BLaER1 treated with 17β-estradiol and CSF1 and Interleukin-3, amounts not matched to agents 10 nM and 100 nM (cell line): ENCODE measurements around the gene PTX4.
A peak's percentile ranks its signal among the peaks of the same experiment; 100 is the strongest.
"Not testable (repeated sequence)": the region's sequence is repeated elsewhere in the genome, so short reads cannot be mapped to it uniquely, and the experiment has no call there.

ENCODE experiments used
- H3K27ac ChIP-seq, 11 experiments: shearing (Covaris generic); formaldehyde crosslinking; 2 replicates each; pipeline ENCODE4 v1.8.1; 2022
- H3K27me3 ChIP-seq, 11 experiments: shearing (Covaris generic); formaldehyde crosslinking; 2 replicates each; pipeline ENCODE4 v1.8.1; 2022
- H3K36me3 ChIP-seq, 11 experiments: shearing (Covaris generic); formaldehyde crosslinking; 2 replicates each; pipeline ENCODE4 v1.8.1; 2022
- H3K4me1 ChIP-seq, 10 experiments: shearing (Covaris generic); formaldehyde crosslinking; 2 replicates each; pipeline ENCODE4 v1.8.1; 2022
- H3K4me2 ChIP-seq, 11 experiments: shearing (Covaris generic); formaldehyde crosslinking; 2 replicates each; pipeline ENCODE4 v1.8.1; 2022
- H3K4me3 ChIP-seq, 10 experiments: shearing (Covaris generic); formaldehyde crosslinking; 2 replicates each; pipeline ENCODE4 v1.8.1; 2022
- H3K9ac ChIP-seq, 11 experiments: shearing (Covaris generic); formaldehyde crosslinking; 2 replicates each; pipeline ENCODE4 v1.8.1; 2022
- H3K9me3 ChIP-seq, 11 experiments: shearing (Covaris generic); formaldehyde crosslinking; replicated peaks in 1 of 11; 2 replicates each; pipeline ENCODE4 v1.8.1; 2022
- H4K20me1 ChIP-seq, 11 experiments: shearing (Covaris generic); formaldehyde crosslinking; 2 replicates each; pipeline ENCODE4 v1.8.1; 2022
- Cebpa-rat ChIP-seq, 11 experiments: shearing (Covaris generic); IDR thresholded peaks; 2 replicates each; pipeline ENCODE4 v1.8.1; 2022

PTX4 gene

DNA sequence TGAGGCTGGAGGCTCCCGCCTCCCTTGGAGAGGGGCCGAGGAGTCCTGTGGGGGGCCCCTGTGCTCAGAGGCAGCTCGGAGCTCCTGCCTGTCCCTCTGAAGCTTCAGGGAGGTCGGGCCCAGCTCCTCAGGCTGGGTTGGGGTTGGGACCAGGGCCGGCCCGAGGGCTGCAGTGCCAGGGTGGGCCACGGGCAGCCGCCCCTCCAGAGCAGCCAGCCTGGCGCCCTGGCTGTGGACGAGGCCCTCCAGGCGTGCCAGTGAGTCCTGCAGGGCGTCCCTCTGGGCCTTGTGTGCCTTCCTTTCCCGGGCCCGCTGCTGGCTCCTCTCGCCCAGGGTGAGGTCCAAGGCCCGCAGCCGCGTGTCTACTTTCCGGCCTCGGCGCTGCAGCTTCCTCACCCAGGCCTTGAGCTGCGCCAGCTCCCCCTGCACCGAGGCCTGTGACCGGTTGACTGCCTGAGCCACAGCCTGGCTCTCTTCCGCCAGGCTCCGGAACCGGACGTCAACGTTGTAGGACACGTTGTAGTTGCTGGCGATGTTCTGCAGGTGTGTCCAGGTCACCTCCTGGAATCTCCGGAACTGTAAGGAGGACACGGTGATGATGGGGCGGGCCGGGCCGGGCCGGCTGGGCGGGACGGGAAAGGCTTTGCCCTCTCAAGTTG, 1.2 kb downstream of the PTX4 start:
- H3K9ac ChIP-seq: no peak overlapping the region
- no peak for TF ChIP-seq Cebpa-rat (IDR thresholded peaks at IDR 0.05)
- no peaks in the 10 kb centered on the region for H3K9me3 ChIP-seq
- H4K20me1 ChIP-seq: no peaks in the 10 kb centered on the region
- H3K4me3 ChIP-seq: no peak overlapping the region
- no peak overlapping the region for H3K4me2 ChIP-seq
- no peak overlapping the region; a peak in 1 of 22 replicates for H3K27ac ChIP-seq
- peaks cover 4 to 30% (median 19%) of the 10 kb centered on the region in 10 experiments for H3K4me1 ChIP-seq
- no peaks in the 10 kb centered on the region for H3K36me3 ChIP-seq
- H3K27me3 ChIP-seq: no peaks in the 10 kb centered on the region

DNA sequence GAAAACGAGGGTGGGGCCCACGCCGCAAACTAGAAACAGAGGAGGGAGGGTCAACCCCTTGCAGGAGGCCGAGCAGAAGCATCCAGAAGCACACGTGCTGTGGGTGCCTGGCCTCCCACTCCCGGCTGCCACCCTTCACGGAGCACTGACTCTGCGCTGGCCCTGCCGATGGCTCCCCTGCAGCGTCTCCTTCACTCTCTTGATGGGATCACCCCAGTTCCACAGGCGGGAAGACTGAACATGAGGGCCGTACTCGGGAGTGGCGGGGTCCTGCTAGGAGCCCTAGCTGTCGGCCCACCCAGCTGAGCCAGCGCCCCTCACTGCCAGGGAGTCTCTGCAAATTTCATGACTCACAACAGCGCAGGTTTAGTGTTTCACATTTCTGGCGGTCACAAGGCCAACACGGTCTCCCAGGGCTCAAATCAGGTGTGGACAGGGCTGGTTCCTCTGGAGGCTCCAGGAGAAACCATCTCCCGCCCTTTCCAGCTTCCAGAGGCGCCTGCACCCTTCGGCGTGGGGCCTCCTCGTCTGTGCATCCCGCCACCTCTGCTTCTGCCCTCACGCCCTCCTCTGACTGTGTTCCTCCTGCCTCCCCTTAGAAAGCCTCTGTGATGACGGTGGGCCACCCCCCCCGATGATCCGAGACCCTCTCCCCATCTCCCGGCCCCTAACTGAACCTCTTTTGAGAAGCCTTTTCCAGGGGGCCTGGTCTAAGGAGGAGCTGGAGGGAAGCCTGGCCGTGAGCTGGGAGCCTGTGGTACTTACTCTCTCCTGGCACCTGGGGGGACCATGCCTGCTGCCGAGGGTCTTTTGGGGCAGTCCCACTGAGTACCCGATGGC, 2.0 kb downstream of the PTX4 start:
- no peak overlapping the region; a peak in 1 of 22 replicates for H3K27ac ChIP-seq
- TF ChIP-seq Cebpa-rat (IDR thresholded peaks at IDR 0.05): no peak
- 0 out of 22 replicates have a peak overlapping the region, but pooled peaks of 1 of the 11 experiments have one; percentile 10 for H3K9ac ChIP-seq
- no peak overlapping the region for H3K4me2 ChIP-seq
- peaks cover 0 to 28% (median 13%) of the 10 kb centered on the region in 10 experiments; a peak in 15 of 20 replicates for H3K4me1 ChIP-seq
- H3K36me3 ChIP-seq: no peaks in the 10 kb centered on the region
- H4K20me1 ChIP-seq: no peaks in the 10 kb centered on the region
- no peaks in the 10 kb centered on the region for H3K27me3 ChIP-seq
- no peak overlapping the region for H3K4me3 ChIP-seq
- H3K9me3 ChIP-seq: no peaks in the 10 kb centered on the region

DNA sequence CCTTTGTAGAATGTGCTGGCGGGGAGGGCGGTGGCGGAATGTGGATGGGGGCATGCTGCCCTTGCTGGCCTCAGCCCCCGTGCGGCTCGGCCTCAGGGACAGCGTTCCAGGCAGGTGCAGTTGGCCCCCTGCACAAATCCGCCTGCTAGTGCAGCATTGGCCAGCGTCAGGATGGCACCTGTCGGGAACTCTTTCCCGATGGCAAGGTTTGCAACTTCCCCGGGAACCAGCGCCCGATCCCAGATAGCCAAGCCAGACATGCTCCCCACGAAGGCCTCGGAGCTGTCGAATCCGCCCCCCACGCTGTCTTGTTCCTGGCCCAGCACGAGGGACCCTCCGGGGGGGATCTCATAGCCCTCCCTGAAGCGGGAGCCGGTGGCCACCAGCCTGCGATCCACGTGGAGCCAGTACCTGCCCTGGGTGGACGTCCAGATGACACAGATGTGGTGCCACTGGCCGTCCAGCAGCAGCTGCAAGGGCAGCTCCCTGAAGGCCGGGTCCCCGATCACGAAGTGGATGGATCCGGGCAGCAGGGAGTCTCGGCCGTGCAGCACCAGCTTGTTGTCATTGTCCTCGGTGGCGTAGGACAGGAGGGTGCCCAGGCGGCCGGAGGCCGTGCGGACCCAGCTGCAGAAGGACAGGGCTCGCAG, 2.8 kb downstream of the PTX4 start:
- no peak overlapping the region for H3K4me2 ChIP-seq
- H3K9me3 ChIP-seq: no peaks in the 10 kb centered on the region
- H3K4me3 ChIP-seq: no peak overlapping the region
- no peak overlapping the region; a peak in 1 of 22 replicates for H3K9ac ChIP-seq
- no peak overlapping the region for H3K27ac ChIP-seq
- H3K27me3 ChIP-seq: no peaks in the 10 kb centered on the region
- H4K20me1 ChIP-seq: no peaks in the 10 kb centered on the region
- TF ChIP-seq Cebpa-rat (IDR thresholded peaks at IDR 0.05): no peak
- no peaks in the 10 kb centered on the region for H3K36me3 ChIP-seq
- H3K4me1 ChIP-seq: peaks cover 3 to 31% (median 17%) of the 10 kb centered on the region in 10 experiments

DNA sequence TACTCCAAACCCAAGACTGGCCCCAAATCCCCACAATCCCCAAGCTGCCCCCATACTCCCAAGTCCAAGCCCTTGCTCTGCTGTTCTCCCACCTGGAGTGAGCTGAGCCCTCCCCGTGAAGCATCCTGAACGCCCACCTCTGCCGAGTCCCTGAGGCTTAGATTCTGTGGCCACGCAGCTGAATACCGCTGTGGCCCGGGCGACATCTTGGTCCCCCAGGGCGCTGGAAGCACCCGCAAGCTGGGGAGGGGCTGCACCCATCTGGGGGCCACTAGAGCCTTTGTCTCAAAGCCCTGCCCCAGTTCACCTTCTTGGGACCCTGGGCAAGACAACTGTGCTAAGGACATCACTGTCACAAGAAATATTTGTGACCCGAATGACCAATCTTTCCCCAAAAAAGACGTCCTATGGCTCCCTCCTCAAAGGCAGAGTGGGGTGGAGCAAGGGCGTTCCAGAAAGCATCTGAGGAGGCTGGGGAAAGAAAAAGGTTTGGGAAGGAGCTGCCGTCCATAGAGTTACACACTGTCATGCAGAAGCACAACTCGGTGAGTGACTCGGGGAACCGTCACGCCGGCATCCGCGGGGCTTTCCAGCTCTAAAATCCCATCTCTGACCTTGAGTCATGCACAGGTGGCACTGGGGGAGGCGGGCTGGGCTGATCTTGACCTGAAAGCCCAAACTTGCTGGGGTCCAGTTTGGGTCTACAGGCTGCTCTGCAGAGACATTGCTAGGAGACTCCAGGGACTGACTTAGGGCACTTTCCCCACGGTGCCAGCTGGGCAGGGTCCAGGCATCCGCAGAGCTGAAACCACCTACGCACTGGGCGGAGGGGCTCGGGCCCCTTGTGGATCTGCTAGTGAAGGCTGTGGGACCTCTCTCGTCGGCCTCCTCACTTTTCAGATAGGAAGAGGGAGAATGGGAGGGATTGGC, 6.6 kb downstream of the PTX4 start:
- H4K20me1 ChIP-seq: no peaks in the 10 kb centered on the region
- peaks cover 20 to 49% (median 36%) of the 10 kb centered on the region in 10 experiments for H3K4me1 ChIP-seq
- no peak overlapping the region for H3K4me3 ChIP-seq
- H3K27me3 ChIP-seq: no peaks in the 10 kb centered on the region
- peak overlapping the region in 1 of 11 experiments; percentile 16; a peak in 1 of 22 replicates for H3K27ac ChIP-seq
- H3K9me3 ChIP-seq: peaks cover 0 to 5% (median 0%) of the 10 kb centered on the region in 11 experiments; a peak in 1 of 22 replicates
- no peak overlapping the region for H3K9ac ChIP-seq
- no peaks in the 10 kb centered on the region for H3K36me3 ChIP-seq
- peak overlapping the region in 2 of 11 experiments; percentile 5 to 20; a peak in 3 of 22 replicates for H3K4me2 ChIP-seq
- TF ChIP-seq Cebpa-rat (IDR thresholded peaks at IDR 0.05): no peak

DNA sequence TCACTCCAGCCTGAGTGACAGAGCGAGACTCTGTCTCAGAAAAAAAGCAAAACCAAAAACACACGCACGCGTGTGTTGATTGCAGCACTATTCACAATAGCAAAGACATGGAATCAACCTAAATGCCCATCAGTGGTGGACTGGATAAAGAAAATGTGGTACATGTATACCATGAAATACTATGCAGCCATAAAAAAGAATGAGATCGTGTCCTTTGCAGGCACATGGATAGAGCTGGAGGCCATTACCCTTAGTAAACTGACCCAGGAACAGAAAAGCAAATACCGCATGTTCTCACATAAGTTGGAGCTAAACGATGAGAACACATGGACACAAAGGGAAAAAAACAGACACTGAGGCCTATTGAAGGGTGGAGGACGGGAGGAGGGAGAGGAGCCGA, 9.8 kb downstream of the PTX4 start:
- Histone ChIP-seq H3K4me2 (peak overlapping the region in 1 of 11 experiments; percentile 65; a peak in 1 of 22 replicates), H3K4me1 (peaks cover 32 to 56% (median 43%) of the 10 kb centered on the region in 10 experiments)
- not testable (repeated sequence) for H3K4me3 ChIP-seq, H3K27ac ChIP-seq, H3K9ac ChIP-seq, H3K9me3 ChIP-seq, H3K36me3 ChIP-seq, H4K20me1 ChIP-seq, H3K27me3 ChIP-seq

DNA sequence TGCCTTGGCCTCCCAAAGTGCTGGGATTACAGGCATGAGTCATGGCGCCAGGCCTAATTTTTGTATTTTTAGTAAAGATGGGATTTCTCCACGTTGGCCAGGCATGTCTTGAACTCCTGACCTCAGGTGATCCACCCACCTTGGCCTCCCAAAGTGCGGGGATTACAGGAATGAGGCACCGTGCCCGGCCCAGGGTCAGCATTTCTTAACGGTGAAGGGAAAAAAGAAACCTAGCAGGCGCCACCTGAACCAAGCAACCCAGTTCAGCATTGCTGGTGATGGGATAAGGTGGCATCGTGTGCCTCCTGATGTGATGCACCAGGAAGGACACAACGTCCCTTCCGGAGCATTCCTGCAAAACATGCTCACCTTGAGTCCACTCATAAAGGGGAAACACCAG, 11.7 kb downstream of the PTX4 start:
- H3K36me3 ChIP-seq: no peaks in the 10 kb centered on the region
- H3K4me1 ChIP-seq: peaks cover 41 to 58% (median 54%) of the 10 kb centered on the region in 10 experiments
- no peak overlapping the region for H3K4me2 ChIP-seq
- no peak for TF ChIP-seq Cebpa-rat (IDR thresholded peaks at IDR 0.05)
- peaks cover 0 to 12% (median 0%) of the 10 kb centered on the region in 11 experiments; a peak in 2 of 22 replicates for H4K20me1 ChIP-seq
- no peak overlapping the region for H3K9ac ChIP-seq
- peaks cover 0 to 5% (median 0%) of the 10 kb centered on the region in 11 experiments; a peak in 1 of 22 replicates for H3K9me3 ChIP-seq
- no peak overlapping the region for H3K4me3 ChIP-seq
- no peaks in the 10 kb centered on the region for H3K27me3 ChIP-seq
- no peak overlapping the region for H3K27ac ChIP-seq

DNA sequence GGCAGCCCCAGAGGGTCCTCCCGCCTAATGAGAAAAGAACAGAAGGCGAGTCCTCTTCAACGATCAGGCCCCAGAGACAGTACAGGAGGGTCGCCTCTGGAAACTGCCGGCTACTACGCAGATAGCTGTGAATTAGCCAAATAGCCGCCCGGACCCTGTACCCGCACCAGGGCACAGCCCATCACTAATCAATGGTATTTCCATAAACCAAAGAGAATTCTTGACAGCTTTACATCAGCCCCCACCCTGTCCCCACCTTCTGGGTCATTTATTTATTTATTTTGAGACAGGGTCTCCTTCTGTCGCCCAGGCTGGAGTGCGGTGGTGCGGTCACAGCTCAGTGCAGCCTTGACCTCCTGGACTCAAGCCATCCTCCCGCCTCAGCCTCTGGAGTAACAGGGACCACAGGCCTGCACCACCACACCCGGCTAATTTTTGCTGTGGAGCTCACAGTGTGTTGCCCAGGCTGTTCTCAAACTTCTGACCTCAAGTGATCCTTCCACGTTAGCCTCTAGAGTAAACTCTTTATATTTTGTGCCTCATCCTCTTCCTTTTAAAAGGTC, 13.1 kb downstream of the PTX4 start:
- H3K27ac ChIP-seq: peak overlapping the region; percentile 97 to 100 (median 99)

More for the DNA sequence above, 13.1 kb downstream of the PTX4 start:
- H3K4me2 ChIP-seq: peak overlapping the region; percentile 94 to 99 (median 98)
- H3K36me3 ChIP-seq: no peaks in the 10 kb centered on the region
- peak overlapping the region; percentile 81 to 98 (median 94) for H3K4me3 ChIP-seq
- H3K27me3 ChIP-seq: no peaks in the 10 kb centered on the region
- H3K9me3 ChIP-seq: peaks cover 0 to 11% (median 0%) of the 10 kb centered on the region in 11 experiments; a peak in 2 of 22 replicates
- peak overlapping the region; percentile 95 to 99 (median 99) for H3K9ac ChIP-seq
- peaks cover 0 to 25% (median 0%) of the 10 kb centered on the region in 11 experiments; a peak in 2 of 22 replicates for H4K20me1 ChIP-seq
- H3K4me1 ChIP-seq: peaks cover 55 to 65% (median 62%) of the 10 kb centered on the region in 10 experiments
- no peak for TF ChIP-seq Cebpa-rat (IDR thresholded peaks at IDR 0.05)
